COR-L47 (cell line): ENCODE data around the gene RUNX3.

Experiments used
- DNase-seq: peaks from one replicate; lab custom pipeline; 2025; lab: John Stamatoyannopoulos, UW

Gene RUNX3

DNA sequence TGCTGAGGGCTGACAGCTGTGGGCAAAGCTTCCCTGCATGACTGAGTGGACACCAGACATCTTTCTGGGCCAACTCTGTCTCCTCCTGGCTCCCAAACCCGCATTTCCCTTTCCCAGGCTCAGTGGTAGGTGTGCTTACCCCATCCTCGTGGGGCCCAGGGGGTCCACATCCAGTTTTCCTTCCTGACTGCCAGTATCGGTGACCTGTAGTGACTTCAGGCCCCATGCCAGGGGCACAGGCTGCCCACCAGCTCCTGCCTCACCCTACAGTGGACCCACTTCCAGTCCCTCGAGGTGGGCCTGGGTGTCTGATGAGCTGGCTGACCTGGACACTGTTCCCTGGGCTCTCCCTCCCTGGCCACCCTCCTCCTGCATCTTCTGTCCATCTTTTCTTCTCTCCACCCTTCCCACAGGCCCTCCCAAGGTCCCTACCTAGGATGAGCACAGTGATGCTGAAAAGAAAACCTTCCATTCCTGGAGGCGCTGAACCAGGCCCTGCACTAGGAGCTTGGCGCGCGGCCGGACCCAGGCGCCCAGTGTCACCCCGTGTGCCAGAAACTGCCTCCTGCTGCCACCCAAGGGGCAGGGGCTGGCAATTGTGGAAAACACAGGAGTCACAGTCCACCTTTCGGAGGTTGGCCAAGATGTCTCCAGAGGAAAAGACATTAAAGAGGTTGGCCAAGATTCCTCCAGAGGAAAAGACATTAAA, 67.1 kb downstream of the RUNX3 start:
- DNase-seq: no peak

DNA sequence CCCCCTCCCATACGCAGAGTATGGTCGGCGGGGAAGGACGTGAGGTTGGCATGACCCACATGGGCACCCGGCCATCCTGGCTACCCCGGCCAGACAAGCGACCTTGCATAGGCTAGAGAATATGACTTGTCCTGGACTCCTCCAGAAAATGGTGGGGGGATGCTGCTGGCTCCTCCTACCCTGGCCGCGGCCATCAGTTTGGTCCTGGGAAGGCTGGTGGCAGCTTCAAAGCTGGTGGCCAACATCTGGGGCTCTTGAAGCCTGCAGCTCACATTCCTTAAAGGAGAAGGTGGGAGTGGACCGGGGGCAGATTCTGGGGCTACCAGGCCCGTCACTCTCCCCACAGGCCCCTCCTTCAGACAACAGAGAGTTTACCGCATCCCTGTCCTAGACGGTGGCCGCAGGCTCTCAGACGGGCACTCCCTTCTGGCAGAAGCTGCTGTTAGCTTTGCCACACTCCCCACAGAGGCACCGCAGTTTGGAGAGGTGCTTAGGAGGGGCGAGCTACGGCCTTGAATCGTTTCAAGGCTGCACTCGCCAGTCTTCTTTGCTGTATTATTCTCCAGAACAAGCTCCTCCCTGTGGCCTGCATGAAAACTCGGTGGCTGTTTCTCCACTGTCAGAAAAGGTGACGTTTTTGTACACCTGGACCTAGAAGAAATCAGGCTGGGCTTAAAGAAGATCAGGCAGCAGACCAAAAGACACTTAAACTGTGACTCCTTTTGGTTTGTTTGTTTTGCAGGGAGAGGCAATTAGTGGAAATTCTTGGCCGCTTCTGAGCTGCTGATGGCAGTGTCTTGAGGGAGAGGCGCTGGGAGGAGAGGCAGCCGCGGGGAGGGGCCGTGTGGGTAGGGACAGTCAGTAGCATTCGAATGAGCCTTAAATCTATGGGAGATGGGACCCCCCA, 68.0 kb downstream of the RUNX3 start:
- DNase-seq: no peak

DNA sequence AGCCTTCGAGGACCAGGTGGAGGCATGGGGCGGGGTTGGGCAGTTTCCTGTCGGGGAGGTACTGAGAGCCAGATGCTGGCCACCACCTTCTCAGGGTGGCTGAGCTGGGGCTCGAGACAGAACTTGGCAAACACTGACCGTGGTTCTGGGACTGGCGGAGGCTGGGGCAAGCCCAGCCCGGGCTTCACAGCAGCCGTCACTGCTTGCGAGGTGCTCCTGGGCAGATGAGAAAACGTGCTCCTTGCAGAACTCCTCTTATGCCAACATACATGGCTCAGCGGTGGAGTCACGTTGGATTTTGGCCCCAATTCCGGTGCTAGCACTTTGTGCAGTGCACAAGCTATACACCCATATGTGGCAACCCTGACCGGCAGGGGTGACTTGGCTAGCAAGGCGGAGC, 69.2 kb downstream of the RUNX3 start:
- no peak for DNase-seq

DNA sequence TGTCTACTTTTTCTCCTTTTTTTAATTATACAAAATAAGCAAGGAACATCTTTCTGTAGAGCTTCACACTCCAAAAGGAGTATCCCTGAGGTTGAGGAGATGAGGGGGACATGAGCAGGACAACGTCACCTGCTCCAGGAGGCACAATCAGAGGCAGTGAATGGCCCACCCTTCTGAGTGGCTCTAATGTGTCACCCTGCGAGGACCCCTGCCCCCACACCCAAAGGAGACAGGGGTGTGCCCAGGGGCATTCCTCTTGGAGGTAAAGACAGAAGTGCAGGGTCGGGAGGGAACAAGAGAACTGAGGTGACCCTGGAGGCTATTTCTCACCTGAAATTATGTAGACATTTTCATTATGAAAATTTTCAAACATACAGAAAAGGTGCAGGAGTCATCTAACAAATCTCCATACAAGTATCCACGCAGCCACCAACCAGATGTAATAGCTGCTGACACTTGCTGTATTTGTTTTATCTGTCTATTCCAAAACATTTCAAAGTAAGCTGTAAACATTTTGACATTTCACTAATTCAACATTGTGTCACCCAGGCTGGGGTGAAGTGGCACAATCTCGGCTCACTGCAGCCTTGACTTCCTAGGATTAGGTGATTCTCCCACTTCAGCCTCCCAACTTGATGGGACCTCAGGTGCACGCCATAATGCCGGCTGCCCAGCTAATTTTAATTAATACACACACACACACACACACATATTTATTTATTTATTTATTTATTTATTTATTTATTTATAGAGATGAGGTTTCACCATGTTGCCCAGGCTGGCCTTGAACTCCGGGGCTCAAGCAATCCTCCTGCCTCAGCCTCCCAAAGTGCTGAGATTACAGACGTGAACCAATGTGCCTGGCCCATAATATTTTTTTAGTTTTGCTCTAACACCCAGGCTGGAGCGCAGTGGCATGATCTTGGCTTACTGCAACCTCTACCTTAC, 70.7 kb downstream of the RUNX3 start:
- DNase-seq: no peak

DNA sequence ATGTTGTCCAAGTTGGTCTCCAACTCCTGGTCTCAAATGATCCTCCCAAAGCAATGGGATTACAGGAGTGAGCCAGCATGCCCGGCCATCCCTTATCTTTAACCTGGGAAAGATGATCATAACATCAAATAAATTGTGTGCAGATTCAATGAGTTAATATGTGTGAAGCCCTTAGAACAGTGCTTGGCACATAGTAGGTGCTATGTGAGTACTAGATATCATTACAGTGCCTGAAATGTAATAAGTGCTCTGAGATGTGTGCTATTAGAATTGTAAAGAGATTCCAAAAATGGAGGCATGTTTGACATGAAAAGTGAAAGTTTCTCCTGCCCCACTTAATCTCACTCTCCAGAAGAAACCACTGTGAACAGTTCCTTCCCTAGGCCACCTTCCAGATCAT, 71.8 kb downstream of the RUNX3 start:
- DNase-seq: no peak

DNA sequence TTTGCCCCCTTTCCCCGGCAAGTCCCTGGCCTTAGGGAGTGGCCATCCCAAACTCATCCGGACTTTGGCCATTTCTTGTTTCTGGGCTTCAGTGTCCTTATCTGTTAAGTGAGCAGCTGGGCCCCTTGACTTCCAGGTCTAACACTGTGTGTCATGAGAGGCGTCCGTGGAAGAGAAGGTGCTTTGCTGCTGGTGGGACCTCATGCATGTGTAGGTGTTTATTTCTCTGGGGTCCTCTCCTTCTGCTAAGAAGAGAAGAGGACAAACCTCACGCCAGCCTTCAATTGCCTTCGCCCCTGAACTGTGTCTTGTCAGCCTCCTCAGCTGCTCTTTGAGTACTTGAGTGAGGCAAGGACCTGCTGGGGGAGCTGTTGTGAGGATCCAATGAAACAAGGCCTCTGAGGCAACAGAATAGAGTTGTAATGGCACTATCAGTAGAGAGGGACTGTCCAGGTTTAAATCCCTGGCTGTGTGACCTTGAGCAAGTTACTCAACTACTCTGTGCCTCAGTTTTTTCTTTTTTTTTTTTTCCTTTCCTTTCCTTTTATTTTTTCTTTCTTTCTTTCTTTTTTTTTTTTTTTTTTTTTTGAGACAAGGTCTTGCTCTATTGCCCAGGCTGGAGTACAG, 72.5 kb downstream of the RUNX3 start:
- no peak for DNase-seq

DNA sequence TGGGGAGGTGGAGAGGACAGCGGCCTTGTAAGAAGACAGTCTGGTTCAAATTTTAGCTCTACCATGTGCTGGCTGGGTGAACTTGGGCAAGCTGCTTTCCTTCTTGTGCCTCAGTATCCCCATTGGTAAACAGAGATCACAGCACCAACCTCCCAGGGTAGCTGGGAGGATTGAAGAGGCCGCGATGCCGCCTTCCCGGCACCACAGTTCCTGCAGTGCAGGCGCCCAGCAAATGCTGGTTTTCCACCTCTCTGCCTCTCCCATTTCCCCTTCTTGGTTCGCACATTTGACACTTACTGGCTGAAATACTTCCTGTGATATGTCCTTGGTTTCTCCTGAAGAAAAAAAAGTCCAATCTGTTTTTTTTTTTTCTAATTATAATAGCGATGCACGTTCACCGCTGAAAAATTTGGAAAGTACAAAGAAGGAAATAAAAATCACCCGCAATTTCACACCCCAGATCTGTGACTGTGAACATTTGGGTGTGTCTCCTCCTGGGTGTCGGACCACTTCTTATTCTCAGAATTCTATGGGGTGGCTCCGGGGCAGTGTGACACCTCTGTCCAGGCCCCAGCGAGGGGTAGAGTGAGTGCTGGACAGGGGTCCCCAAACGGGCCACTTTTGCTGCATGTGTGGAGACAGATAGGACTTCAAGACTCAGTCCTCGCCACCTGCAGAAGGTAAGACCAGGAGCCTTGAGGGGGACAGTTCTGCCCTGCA, 73.1 kb downstream of the RUNX3 start:
- no peak for DNase-seq

DNA sequence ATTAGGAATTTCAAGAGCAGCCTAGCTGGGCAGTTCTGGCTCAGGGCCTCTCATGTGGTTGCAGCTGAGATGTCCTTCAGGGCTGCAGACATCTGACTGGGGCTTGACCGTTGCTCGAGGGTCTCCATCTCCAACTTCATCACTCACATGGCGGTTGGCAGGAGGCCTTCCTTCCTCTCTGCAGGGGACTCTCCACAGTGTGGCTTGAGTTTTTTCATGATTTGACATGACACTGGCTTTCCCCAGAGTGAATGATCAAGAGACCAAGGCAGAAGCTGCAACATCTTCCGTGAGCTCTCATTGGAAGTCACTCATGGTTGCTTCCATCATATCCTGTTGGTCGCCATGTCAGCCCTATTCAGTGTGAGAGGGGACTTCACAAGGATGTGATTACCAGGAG, 74.6 kb downstream of the RUNX3 start:
- DNase-seq: no peak

DNA sequence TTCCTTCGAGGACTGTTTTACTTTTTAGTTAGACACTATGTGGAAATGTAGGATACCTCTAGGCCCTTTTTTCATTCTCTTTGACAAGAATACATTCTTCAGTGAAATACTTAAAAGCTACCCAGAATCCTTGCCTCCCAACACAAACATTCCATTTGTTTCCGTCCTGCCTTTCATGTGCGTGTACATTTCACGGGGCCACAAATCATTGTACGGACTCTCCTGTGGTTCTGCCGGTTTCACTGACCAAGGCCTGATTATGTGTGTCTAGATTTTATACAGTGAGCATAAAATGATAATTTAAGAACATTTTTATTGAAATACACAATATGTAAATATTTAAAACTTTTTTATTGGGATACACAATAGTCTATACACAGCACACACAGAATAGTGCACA, 76.4 kb downstream of the RUNX3 start:
- DNase-seq: no peak

DNA sequence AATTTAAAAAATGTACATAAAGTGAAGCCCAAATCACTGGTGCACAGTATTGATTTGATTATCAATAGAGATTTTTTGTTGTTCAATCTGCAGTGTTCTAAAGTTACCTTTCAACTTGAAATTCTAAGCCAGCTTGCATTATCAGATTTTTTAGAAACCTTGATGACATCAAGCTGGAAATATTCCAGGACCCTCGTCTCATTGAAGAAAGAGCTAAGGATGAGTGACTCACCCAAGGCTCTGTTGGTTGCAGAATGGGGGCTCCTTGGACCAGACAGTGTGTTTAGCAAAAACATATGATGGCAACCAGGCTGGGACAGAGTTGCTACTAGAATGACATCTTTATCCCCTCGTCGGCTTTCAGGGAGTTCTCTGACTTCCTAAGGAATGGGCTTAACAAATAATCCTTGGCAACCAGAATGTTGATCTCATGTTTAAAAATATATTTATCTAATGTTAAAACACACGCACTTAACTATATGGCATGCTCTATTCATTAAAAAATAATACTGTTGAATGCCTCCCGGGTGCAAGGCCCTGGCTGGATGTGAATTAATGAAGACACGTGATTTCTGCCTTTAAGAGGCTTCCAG, 79.7 kb downstream of the RUNX3 start:
- no peak for DNase-seq

DNA sequence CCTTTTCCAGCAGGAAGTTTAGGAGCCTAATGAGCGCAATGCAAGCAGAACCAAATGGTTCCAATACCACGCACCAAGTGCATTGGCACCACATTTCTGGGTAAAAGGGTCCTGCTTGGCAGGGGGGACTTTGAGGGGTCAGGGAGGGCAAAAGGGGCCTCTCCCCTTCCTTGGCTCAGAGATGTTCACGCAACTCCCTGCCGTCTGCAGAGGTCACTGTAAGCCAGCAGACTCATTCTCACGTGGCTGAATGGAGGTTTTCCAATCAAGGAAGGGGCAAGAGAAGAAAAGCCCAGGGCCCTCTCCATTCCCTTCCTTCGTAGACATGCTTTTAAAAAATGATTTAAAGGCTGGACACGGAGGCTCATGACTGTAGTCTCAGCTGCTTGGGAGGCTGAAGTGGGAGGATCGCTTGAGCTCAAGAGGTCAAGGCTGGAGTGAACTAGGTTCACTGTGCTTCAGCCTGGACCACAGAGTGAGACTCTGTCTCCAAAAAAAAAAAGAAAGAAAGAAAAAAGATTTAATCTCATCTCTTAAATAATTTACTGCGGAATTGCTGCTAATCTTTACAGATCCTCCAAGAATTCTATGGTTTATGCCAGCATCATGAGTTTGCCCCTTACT, 80.3 kb downstream of the RUNX3 start:
- no peak for DNase-seq
